Endodermal cell (in vitro differentiated cells): ENCODE data around the gene KLK12. TPM values are rescaled to one million over a fixed set of nuclear protein-coding genes. Genes with fewer than 3 reads are reported as not detected.
A peak's percentile ranks its signal among the peaks of the same experiment; 100 is the strongest.

ENCODE experiments used
- DNase-seq: peaks from one replicate; pipeline ENCODE4 v3.0.0-alpha.2; 2017
- H3K27ac ChIP-seq: 2 replicates; pipeline ENCODE4 v1.5.1; 2013; ENCODE audit warnings: mild to moderate bottlenecking, low read depth, low read length, moderate library complexity
- H3K27me3 ChIP-seq: 2 replicates; pipeline ENCODE4 v1.6.1; 2013; ENCODE audit warnings: mild to moderate bottlenecking, low read length, moderate library complexity; ENCODE audit not compliant: insufficient read depth, control insufficient read depth, poor library complexity, severe bottlenecking
- H3K36me3 ChIP-seq: 2 replicates; pipeline ENCODE4 v1.7.0; 2013; ENCODE audit warnings: mild to moderate bottlenecking, low read length, moderate library complexity; ENCODE audit not compliant: control insufficient read depth, insufficient read depth
- H3K4me1 ChIP-seq: one replicate; pipeline ENCODE4 v1.7.0; 2013; ENCODE audit warnings: low read length; ENCODE audit not compliant: control insufficient read depth, insufficient read depth
- H3K4me3 ChIP-seq: 2 replicates; pipeline ENCODE4 v1.5.1; 2013; ENCODE audit warnings: mild to moderate bottlenecking, low read length, moderate library complexity
- H3K9ac ChIP-seq: 2 replicates; pipeline ENCODE4 v1.6.1; 2013; ENCODE audit warnings: mild to moderate bottlenecking, low read length, moderate library complexity; ENCODE audit not compliant: poor library complexity, severe bottlenecking; ENCODE audit errors: extremely low read depth
- H3K9me3 ChIP-seq: 2 replicates; pipeline ENCODE4 v1.6.1; 2013; ENCODE audit warnings: mild to moderate bottlenecking, low read length, moderate library complexity; ENCODE audit not compliant: control insufficient read depth
- H3K27ac Mint-ChIP-seq: 2 replicates; pipeline ENCODE4 v1.8.0; 2020; ENCODE audit warnings: mixed read lengths
- H3K27me3 Mint-ChIP-seq: 2 replicates; pipeline ENCODE4 v1.8.0; 2021; ENCODE audit warnings: mild to moderate bottlenecking, mixed read lengths; ENCODE audit not compliant: insufficient read depth
- H3K36me3 Mint-ChIP-seq: 2 replicates; pipeline ENCODE4 v1.8.0; 2020; ENCODE audit warnings: low read depth, mixed read lengths
- H3K4me1 Mint-ChIP-seq: 2 replicates; pipeline ENCODE4 v1.8.0; 2020; ENCODE audit warnings: mixed read lengths
- H3K4me3 Mint-ChIP-seq: 2 replicates; pipeline ENCODE4 v1.8.0; 2020; ENCODE audit warnings: mild to moderate bottlenecking, moderate library complexity, mixed read lengths
- H3K9me3 Mint-ChIP-seq: 2 replicates; pipeline ENCODE4 v1.8.0; 2020; ENCODE audit warnings: mild to moderate bottlenecking, mixed read lengths
- WGBS, 2 experiments: methylation state at CpG; one replicate each; pipeline versions ENCODE4 v1.1.5 to v1.1.7; 2013; ENCODE audit warnings: missing lambda C conversion rate in 2 of 2, mixed read lengths in 1 of 2; ENCODE audit not compliant: insufficient coverage in 1 of 2, insufficient read length in 1 of 2; 5-methylcytosine and 5-hydroxymethylcytosine counted together
- total RNA-seq, 2 donors: library from RNA; stranded (reverse); fragmentation: NEBNext Ultra II Directional in 1 of 2; extraction: Animal tissue kit (Norgen Biotek cat#: 25700) in 1 of 2; gene quantifications; 2 replicates in 1 of 2; 3 replicates in 1 of 2; pipeline ENCODE4 v1.2.1, GENCODE V29; 2021
- TF ChIP-seq, protein P1 (sequence below): fragments of 200-600 bp; sonication (generic); conservative IDR thresholded peaks from 2 replicates; pipeline ENCODE4 v1.5.0; 2021; ENCODE audit warnings: antibody characterized with exemption, mild to moderate bottlenecking

The KLK12 gene
- total RNA-seq, 2 donors from 2014 or later, result not detected

DNA sequence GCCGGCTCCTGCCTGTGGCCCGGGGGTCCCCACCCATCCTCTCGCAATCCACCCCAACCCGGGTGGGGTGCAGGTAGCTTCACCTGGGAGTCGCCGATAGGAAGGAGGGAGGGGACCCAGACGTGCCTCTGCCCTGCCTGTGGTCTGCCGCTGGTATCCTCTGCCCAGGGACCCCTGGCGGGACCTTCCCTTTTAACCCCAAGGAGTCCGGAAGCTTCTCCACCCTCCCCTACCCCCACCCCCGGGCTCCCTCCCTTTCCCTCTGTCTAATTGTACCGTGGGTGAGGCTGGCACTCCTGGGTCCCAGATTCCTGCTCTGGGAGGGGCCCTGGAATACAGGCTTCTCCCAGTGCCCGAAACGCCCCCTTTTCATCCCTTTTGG, 15.3 kb downstream of the KLK12 start, which contains the start of gene KLK10:
TSS of gene KLK10 (minus strand) at position 166 of the 382 bp plus-strand sequence. CDS start 579 bp downstream, outside the sequence.
- Mint-ChIP-seq H3K9me3 (peaks cover 5% of the 10 kb centered on the region), H3K27me3 (peaks cover 74% of the 10 kb centered on the region), H3K36me3 (no peaks in the 10 kb centered on the region), H3K4me3 (peak within 1 kb of the TSS; percentile 52), H3K4me1 (peaks cover 30% of the 10 kb centered on the region), H3K27ac (no peak within 1 kb of the TSS)
- H3K36me3 ChIP-seq, result no peaks in the 10 kb centered on the region
- H3K4me3 ChIP-seq, result peak within 1 kb of the TSS; percentile 45
- no peak within 1 kb of the TSS for H3K9ac ChIP-seq
- H3K9me3 ChIP-seq, result no peaks in the 10 kb centered on the region
- no peaks in the 10 kb centered on the region for H3K4me1 ChIP-seq
- peak; percentile 61 for DNase-seq
- H3K27me3 ChIP-seq, result peaks cover 74% of the 10 kb centered on the region
- TF ChIP-seq, protein P1, sequence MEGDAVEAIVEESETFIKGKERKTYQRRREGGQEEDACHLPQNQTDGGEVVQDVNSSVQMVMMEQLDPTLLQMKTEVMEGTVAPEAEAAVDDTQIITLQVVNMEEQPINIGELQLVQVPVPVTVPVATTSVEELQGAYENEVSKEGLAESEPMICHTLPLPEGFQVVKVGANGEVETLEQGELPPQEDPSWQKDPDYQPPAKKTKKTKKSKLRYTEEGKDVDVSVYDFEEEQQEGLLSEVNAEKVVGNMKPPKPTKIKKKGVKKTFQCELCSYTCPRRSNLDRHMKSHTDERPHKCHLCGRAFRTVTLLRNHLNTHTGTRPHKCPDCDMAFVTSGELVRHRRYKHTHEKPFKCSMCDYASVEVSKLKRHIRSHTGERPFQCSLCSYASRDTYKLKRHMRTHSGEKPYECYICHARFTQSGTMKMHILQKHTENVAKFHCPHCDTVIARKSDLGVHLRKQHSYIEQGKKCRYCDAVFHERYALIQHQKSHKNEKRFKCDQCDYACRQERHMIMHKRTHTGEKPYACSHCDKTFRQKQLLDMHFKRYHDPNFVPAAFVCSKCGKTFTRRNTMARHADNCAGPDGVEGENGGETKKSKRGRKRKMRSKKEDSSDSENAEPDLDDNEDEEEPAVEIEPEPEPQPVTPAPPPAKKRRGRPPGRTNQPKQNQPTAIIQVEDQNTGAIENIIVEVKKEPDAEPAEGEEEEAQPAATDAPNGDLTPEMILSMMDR, result no peak
- no peak within 1 kb of the TSS for H3K27ac ChIP-seq
- 18% methylated on average over 14 of the region's 14 CpGs; no CpG with 5 or more reads in 1 of the 2 experiments for WGBS, 2 experiments

GRCh38 chr19:51018745-51019543, 15.9 kb downstream of the KLK12 start:
- peak overlapping the region; percentile 52 for H3K4me3 Mint-ChIP-seq
- H3K4me1 Mint-ChIP-seq, result peaks cover 26% of the 10 kb centered on the region
- peaks cover 76% of the 10 kb centered on the region for H3K27me3 ChIP-seq
- DNase-seq, result peak; percentile 82
- no peaks in the 10 kb centered on the region for H3K36me3 ChIP-seq
- peak overlapping the region; percentile 45 for H3K4me3 ChIP-seq
- TF ChIP-seq, protein P1, result no peak
- no peaks in the 10 kb centered on the region for H3K4me1 ChIP-seq
- no peaks in the 10 kb centered on the region for H3K9me3 ChIP-seq
- WGBS, 2 experiments, result 2 to 3% methylated on average over 24 to 58 of the region's 68 CpGs
- peaks cover 78% of the 10 kb centered on the region for H3K27me3 Mint-ChIP-seq
- no peak overlapping the region for H3K9ac ChIP-seq
- no peaks in the 10 kb centered on the region for H3K36me3 Mint-ChIP-seq
- no peak overlapping the region for H3K27ac Mint-ChIP-seq
- H3K27ac ChIP-seq, result no peak overlapping the region
- peaks cover 5% of the 10 kb centered on the region for H3K9me3 Mint-ChIP-seq

- Histone ChIP-seq H3K4me1 (no peaks in the 10 kb centered on the region), H3K4me3 (peak overlapping the region; percentile 74), H3K9ac (no peak overlapping the region), H3K27ac (no peak overlapping the region), H3K27me3 (peaks cover 60% of the 10 kb centered on the region), H3K9me3 (no peaks in the 10 kb centered on the region), H3K36me3 (no peaks in the 10 kb centered on the region)
- no peaks in the 10 kb centered on the region for H3K36me3 Mint-ChIP-seq
- DNase-seq, result peak; percentile 95
- TF ChIP-seq, protein P1, result peak; percentile 95
- H3K9me3 Mint-ChIP-seq, result peaks cover 5% of the 10 kb centered on the region
- peaks cover 17% of the 10 kb centered on the region for H3K4me1 Mint-ChIP-seq
- peaks cover 79% of the 10 kb centered on the region for H3K27me3 Mint-ChIP-seq
- no peak overlapping the region for H3K27ac Mint-ChIP-seq
- 0 to 2% methylated on average over 21 to 68 of the region's 68 CpGs for WGBS, 2 experiments
- peak overlapping the region; percentile 62 for H3K4me3 Mint-ChIP-seq
Observed at GRCh38 chr19:51016798-51017683, 17.8 kb downstream of the KLK12 start.
